Natural killer cell (primary cell): ENCODE results near the gene OR8S1. TPM values are rescaled to one million over a fixed set of nuclear protein-coding genes. Genes with fewer than 3 reads are reported as not detected.
"Not testable (repeated sequence)": the region's sequence is repeated elsewhere in the genome, so short reads cannot be mapped to it uniquely, and the experiment has no call there.

Source experiments
- ATAC-seq, 3 donors: fragments of 150-1000 bp in 2 of 3; fragments of 200-7000 bp in 1 of 3; cut with Tn5 transposase; 1 replicate in 1 of 3; 2 replicates in 2 of 3; pipeline ENCODE4 v1.10.0; 2021; ENCODE audit warnings: mild to moderate bottlenecking in 2 of 3, moderate library complexity in 2 of 3
- DNase-seq, 2 donors: peaks; one replicate each; pipeline versions ENCODE4 v3.0.0 to v3.0.0-alpha.2; 2013 to 2021; ENCODE audit warnings: mixed read lengths in 1 of 2
- H3K27ac ChIP-seq: one replicate; pipeline ENCODE4 v1.5.1; 2013; ENCODE audit warnings: mild to moderate bottlenecking, low read length
- H3K27me3 ChIP-seq: one replicate; pipeline ENCODE4 v1.6.1; 2013; ENCODE audit warnings: low read length; ENCODE audit not compliant: control insufficient read depth, insufficient read depth
- H3K36me3 ChIP-seq: one replicate; pipeline ENCODE4 v1.6.1; 2013; ENCODE audit warnings: low read length; ENCODE audit not compliant: control insufficient read depth, insufficient read depth
- H3K4me1 ChIP-seq: one replicate; pipeline ENCODE4 v1.6.1; 2013; ENCODE audit warnings: low read length; ENCODE audit not compliant: control insufficient read depth, insufficient read depth
- H3K4me3 ChIP-seq: one replicate; pipeline ENCODE4 v1.5.1; 2013; ENCODE audit warnings: low read length
- H3K9me3 ChIP-seq: one replicate; pipeline ENCODE4 v1.6.1; 2013; ENCODE audit warnings: low read length; ENCODE audit not compliant: control insufficient read depth, insufficient read depth
- H3K27ac Mint-ChIP-seq, 2 donors: one replicate each; pipeline ENCODE4 v1.8.0; 2022; ENCODE audit warnings: mild to moderate bottlenecking in 2 of 2, mixed read lengths in 2 of 2, moderate library complexity in 1 of 2
- H3K27me3 Mint-ChIP-seq, 2 donors: one replicate each; pipeline ENCODE4 v1.8.0; 2022; ENCODE audit warnings: low read depth in 2 of 2, mixed read lengths in 2 of 2
- H3K36me3 Mint-ChIP-seq: one replicate; pipeline ENCODE4 v1.8.0; 2022; ENCODE audit warnings: mixed read lengths
- H3K4me1 Mint-ChIP-seq, 2 donors: one replicate each; pipeline ENCODE4 v1.8.0; 2022; ENCODE audit warnings: mixed read lengths in 2 of 2
- H3K4me3 Mint-ChIP-seq: one replicate; pipeline ENCODE4 v1.8.0; 2022; ENCODE audit warnings: mild to moderate bottlenecking, moderate library complexity, mixed read lengths
- H3K9me3 Mint-ChIP-seq, 2 donors: one replicate each; pipeline ENCODE4 v1.8.0; 2022; ENCODE audit warnings: mixed read lengths in 2 of 2
- WGBS: methylation state at CpG from one replicate; pipeline ENCODE4 v1.1.7; 2013; ENCODE audit warnings: missing lambda C conversion rate; ENCODE audit not compliant: insufficient coverage; 5-methylcytosine and 5-hydroxymethylcytosine counted together
- intact Hi-C: fragments of 100-400 bp; cut with micrococcal nuclease; formaldehyde crosslinking; loops from one replicate; pipeline ENCODE4 v1.14.2; 2022
- total RNA-seq, 4 donors: library from RNA; stranded (reverse); fragments of 120-200 nt in 1 of 4; gene quantifications; one replicate each; pipeline versions ENCODE4 v1.2.3 to v1.2.4, GENCODE V29; 2013 to 2022
- TF ChIP-seq, protein P1 (sequence below): fragments of 200-600 bp; IDR thresholded peaks from one replicate; pipeline ENCODE4 v1.8.0; 2022; ENCODE audit warnings: antibody characterized with exemption

Gene OR8S1
- total RNA-seq, 3 donors from 2014 or later (not counting 1 experiment from before 2014, with no cell fraction given): not detected

DNA sequence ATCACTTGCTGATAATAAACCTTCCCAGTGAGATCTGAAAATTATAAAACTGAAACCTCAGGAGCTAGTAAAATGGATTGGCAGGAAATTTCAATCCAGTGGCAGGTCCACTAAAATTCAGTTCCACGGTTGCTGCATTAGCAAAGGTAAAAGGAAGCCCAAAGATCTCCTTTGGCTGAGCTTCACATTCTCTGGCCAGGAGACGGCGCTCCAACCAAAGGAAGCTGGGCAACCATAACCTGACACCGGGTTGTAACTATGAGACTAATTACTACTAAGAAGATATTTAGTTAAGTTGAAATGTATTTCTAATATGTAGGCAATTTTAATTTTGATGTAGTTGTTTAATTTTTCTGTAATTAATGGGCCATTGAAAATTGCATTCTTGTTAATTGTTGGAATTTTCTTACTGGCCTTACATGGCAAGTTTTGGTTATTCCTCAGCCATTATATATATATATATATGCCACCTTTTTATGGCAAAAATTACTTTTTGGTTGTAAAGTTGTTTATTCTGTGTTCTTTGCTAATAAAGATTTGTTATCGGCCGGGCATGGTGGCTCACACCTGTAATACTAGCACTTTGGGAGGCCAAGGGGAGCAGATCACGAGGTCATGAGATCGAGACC is 17.0 kb downstream of the OR8S1 start:
- TF ChIP-seq, protein P1, sequence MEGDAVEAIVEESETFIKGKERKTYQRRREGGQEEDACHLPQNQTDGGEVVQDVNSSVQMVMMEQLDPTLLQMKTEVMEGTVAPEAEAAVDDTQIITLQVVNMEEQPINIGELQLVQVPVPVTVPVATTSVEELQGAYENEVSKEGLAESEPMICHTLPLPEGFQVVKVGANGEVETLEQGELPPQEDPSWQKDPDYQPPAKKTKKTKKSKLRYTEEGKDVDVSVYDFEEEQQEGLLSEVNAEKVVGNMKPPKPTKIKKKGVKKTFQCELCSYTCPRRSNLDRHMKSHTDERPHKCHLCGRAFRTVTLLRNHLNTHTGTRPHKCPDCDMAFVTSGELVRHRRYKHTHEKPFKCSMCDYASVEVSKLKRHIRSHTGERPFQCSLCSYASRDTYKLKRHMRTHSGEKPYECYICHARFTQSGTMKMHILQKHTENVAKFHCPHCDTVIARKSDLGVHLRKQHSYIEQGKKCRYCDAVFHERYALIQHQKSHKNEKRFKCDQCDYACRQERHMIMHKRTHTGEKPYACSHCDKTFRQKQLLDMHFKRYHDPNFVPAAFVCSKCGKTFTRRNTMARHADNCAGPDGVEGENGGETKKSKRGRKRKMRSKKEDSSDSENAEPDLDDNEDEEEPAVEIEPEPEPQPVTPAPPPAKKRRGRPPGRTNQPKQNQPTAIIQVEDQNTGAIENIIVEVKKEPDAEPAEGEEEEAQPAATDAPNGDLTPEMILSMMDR: no peak
- peak in 1 of 2 donors; percentile 48 for DNase-seq
- Histone ChIP-seq H3K36me3 (no peaks in the 10 kb centered on the region), H3K4me1 (no peaks in the 10 kb centered on the region), H3K27me3 (no peaks in the 10 kb centered on the region), H3K27ac (no peak overlapping the region), H3K4me3 (no peak overlapping the region), H3K9me3 (no peaks in the 10 kb centered on the region)
- 71% methylated on average over 7 of the region's 8 CpGs for WGBS
- H3K27me3 Mint-ChIP-seq: peaks cover 16 to 21% of the 10 kb centered on the region in 2 donors
- intact Hi-C loops: no loop called here
- no peak overlapping the region for H3K4me3 Mint-ChIP-seq
- H3K9me3 Mint-ChIP-seq: no peaks in the 10 kb centered on the region
- no peak overlapping the region for H3K27ac Mint-ChIP-seq
- peak in 1 of 3 donors; percentile 41 for ATAC-seq
- no peaks in the 10 kb centered on the region for H3K36me3 Mint-ChIP-seq
- no peaks in the 10 kb centered on the region for H3K4me1 Mint-ChIP-seq

DNA sequence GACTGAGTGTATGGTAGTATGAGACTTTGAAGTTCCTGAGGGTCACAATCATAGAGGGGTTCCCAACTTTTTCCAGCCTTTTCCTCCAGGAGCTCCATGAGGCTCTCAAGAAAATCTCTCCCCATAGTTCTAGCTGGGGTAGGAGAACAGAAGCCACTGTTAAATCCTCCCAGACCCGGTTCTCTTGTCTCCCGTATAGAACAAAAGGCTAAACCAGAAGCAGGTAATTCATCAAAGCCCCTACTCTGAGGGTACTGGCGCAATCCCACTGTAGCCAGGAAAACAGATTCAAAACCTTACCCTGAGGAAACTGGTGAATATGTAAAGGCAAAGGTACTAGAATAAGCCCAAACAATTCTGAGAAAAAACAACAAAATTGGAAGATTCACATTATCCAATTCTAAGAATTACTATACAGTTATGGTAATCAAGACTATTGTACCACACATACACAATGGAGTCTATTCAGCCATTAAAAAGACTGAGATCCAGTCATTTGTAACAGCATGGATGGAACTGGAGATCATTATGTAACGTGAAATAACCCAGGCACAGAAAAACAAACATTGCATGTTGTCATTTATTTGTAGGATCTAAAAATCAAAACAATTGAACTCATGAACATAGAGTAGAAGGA is 20.5 kb downstream of the OR8S1 start:
- intact Hi-C loops: no loop called here
- H3K27ac Mint-ChIP-seq: no peak overlapping the region
- H3K36me3 ChIP-seq: no peaks in the 10 kb centered on the region
- no peaks in the 10 kb centered on the region for H3K27me3 ChIP-seq
- H3K27me3 Mint-ChIP-seq: peaks cover 12 to 41% of the 10 kb centered on the region in 2 donors
- H3K27ac ChIP-seq: no peak overlapping the region
- DNase-seq: no peak
- H3K4me1 ChIP-seq: no peaks in the 10 kb centered on the region
- H3K4me3 Mint-ChIP-seq: no peak overlapping the region
- no peaks in the 10 kb centered on the region for H3K36me3 Mint-ChIP-seq
- no peaks in the 10 kb centered on the region for H3K9me3 Mint-ChIP-seq
- TF ChIP-seq, protein P1: no peak
- no peak overlapping the region for H3K4me3 ChIP-seq
- WGBS: 66% methylated on average over 4 of the region's 4 CpGs
- no peaks in the 10 kb centered on the region for H3K4me1 Mint-ChIP-seq
- H3K9me3 ChIP-seq: no peaks in the 10 kb centered on the region
- ATAC-seq: no peak

GRCh38 chr12:48547012-48547411 is 21.6 kb downstream of the OR8S1 start:
- not testable (repeated sequence) for H3K36me3 Mint-ChIP-seq
- no CpG with 5 or more reads among the region's 3 CpGs for WGBS

DNA sequence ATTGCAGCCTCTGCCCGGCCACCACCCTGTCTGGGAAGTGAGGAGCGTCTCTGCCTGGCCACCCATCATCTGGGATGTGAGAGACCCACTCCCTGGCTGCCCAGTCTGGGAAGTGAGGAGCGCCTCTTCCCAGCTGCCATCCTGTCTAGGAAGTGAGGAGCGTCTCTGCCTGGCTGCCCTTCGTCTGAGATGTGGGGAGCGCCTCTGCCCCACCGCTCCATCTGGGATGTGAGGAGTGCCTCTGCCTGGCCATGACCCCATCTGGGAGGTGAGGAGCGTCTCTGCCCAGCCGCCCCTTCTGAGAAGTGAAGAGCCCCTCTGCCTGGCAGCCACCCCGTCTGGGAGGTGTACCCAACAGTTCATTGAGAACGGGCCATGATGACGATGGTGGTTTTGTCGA is 26.2 kb downstream of the OR8S1 start:
- H3K9me3 ChIP-seq, H3K27ac Mint-ChIP-seq, ATAC-seq, H3K36me3 ChIP-seq, H3K4me3 Mint-ChIP-seq, H3K27ac ChIP-seq, DNase-seq, intact Hi-C loops, H3K4me1 Mint-ChIP-seq, H3K27me3 ChIP-seq, H3K4me1 ChIP-seq, H3K36me3 Mint-ChIP-seq, H3K9me3 Mint-ChIP-seq, H3K4me3 ChIP-seq: not testable (repeated sequence)
- peaks cover 19 to 51% of the 10 kb centered on the region in 2 donors for H3K27me3 Mint-ChIP-seq
- WGBS: 91% methylated on average over 12 of the region's 13 CpGs

More at GRCh38 chr12:48547012-48547411, 21.6 kb downstream of the OR8S1 start:
- H3K36me3 ChIP-seq, H3K4me1 ChIP-seq, ATAC-seq, H3K4me3 ChIP-seq, DNase-seq, H3K9me3 Mint-ChIP-seq, H3K9me3 ChIP-seq, H3K4me3 Mint-ChIP-seq, intact Hi-C loops, H3K4me1 Mint-ChIP-seq, H3K27me3 ChIP-seq, H3K27ac ChIP-seq, H3K27ac Mint-ChIP-seq: not testable (repeated sequence)
- peaks cover 15 to 44% of the 10 kb centered on the region in 2 donors for H3K27me3 Mint-ChIP-seq

- H3K4me1 Mint-ChIP-seq, H3K27me3 ChIP-seq, H3K4me3 Mint-ChIP-seq, H3K27ac ChIP-seq, H3K9me3 ChIP-seq, H3K9me3 Mint-ChIP-seq, H3K4me1 ChIP-seq, H3K36me3 ChIP-seq, H3K36me3 Mint-ChIP-seq, H3K4me3 ChIP-seq, H3K27ac Mint-ChIP-seq, ATAC-seq, intact Hi-C loops: not testable (repeated sequence)
- DNase-seq: peak in 1 of 2 donors; percentile 31
- H3K27me3 Mint-ChIP-seq: peaks cover 23 to 49% of the 10 kb centered on the region in 2 donors
- WGBS: 89% methylated on average over 11 of the region's 11 CpGs
Measured at GRCh38 chr12:48553666-48554343, 28.4 kb downstream of the OR8S1 start.
